Thoracic aorta (tissue), 2 donors: ENCODE data around the gene LCE1C. TPM values are rescaled to one million over a fixed set of nuclear protein-coding genes. Genes with fewer than 3 reads are reported as not detected.

Experiments
- ATAC-seq: fragments of 150-250 bp; one replicate; pipeline ENCODE4 v1.8.0; 2017; ENCODE audit warnings: low read depth; ENCODE audit not compliant: insufficient number of reproducible peaks, low FRiP score
- DNase-seq: peaks from one replicate; pipeline ENCODE4 v3.0.0-alpha.2; 2020; ENCODE audit warnings: low spot score
- H3K27ac ChIP-seq, 2 donors: fragments of 200-600 bp; sonication (generic); 1 replicate in 1 of 2; 2 replicates in 1 of 2; pipeline ENCODE4 v1.5.1; 2016; ENCODE audit warnings: mild to moderate bottlenecking in 2 of 2, moderate library complexity in 2 of 2
- H3K27me3 ChIP-seq: fragments of 200-600 bp; sonication (generic); replicated peaks from 2 replicates; pipeline ENCODE4 v1.6.0; 2016; ENCODE audit warnings: mild to moderate bottlenecking; ENCODE audit not compliant: insufficient read depth
- H3K36me3 ChIP-seq: fragments of 200-600 bp; sonication (generic); one replicate; pipeline ENCODE4 v1.5.1; 2016
- H3K4me1 ChIP-seq, 2 donors: fragments of 200-600 bp; sonication (generic); 1 replicate in 1 of 2; 2 replicates in 1 of 2; pipeline versions ENCODE4 v1.5.1 to v1.6.0; 2016; ENCODE audit warnings: low read depth in 2 of 2, mild to moderate bottlenecking in 1 of 2; ENCODE audit not compliant: control insufficient read depth in 1 of 2
- H3K4me3 ChIP-seq: fragments of 200-600 bp; sonication (generic); 2 replicates; pipeline ENCODE4 v1.5.1; 2016; ENCODE audit warnings: mild to moderate bottlenecking
- H3K9me3 ChIP-seq: fragments of 200-600 bp; sonication (generic); 2 replicates; pipeline ENCODE4 v1.5.1; 2016
- CTCF ChIP-seq: fragments of 200-600 bp; sonication (generic); IDR thresholded peaks from one replicate; pipeline ENCODE4 v1.5.1; 2019; ENCODE audit warnings: antibody characterized with exemption
- total RNA-seq, 2 donors: library from RNA; depleted of rRNA; stranded (reverse); fragments of >200 nt; gene quantifications; one replicate each; pipeline versions ENCODE4 v1.1.0 to v1.2.3, GENCODE V29; 2016

The LCE1C gene
- total RNA-seq, 2 donors from 2014 or later = 2.8 TPM; not detected in 1

DNA sequence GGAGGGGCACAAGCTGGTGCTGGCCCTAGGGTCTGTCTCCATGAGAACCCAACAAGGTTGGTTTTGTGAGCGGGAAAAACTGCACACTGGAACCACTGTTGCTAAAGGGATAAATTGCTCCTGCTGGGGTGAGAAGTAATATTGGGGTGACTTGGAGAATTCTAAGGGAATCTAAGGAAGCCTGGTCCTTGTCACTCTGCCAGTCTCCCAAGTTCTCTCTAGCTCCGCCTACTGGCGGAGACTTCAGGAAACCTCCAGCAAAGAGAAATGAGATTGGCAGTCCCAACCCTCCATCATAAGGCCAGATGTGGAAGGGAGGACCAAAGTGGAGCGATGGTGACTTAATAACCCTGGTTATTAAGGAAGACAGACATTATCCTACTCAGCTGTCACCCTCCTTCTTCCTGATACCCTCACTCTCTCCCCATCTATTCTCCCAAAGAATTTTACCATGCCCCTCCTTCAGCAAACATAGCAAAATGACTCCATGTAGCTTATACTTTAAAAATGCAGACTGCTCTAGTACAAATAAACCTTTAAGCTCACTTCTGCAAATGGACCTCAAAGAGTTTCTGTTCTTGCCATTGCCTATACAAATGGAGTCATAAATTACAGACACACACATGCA is 28.8 kb downstream of the LCE1C start:
- TF ChIP-seq CTCF = no peak
- Histone ChIP-seq H3K36me3 (no peaks in the 10 kb centered on the region), H3K9me3 (no peaks in the 10 kb centered on the region), H3K27ac (no peak overlapping the region), H3K27me3 (no peaks in the 10 kb centered on the region), H3K4me3 (no peak overlapping the region), H3K4me1 (no peaks in the 10 kb centered on the region)
- no peak for DNase-seq
- no peak for ATAC-seq

DNA sequence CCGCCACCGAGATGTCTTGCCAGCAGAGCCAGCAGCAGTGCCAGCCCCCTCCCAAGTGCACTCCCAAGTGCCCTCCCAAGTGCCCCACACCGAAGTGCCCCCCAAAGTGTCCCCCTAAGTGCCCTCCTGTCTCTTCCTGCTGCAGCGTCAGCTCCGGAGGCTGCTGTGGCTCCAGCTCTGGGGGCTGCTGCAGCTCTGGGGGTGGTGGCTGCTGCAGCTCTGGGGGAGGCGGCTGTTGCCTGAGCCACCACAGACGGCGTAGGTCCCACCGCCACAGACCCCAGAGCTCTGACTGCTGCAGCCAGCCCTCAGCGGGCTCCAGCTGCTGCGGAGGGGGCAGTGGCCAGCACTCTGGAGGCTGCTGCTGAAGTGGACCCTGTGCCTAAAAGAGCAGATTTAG is 30.1 kb downstream of the LCE1C start:
- Histone ChIP-seq H3K4me3 (no peak overlapping the region), H3K27ac (no peak overlapping the region), H3K4me1 (no peaks in the 10 kb centered on the region), H3K9me3 (no peaks in the 10 kb centered on the region), H3K36me3 (no peaks in the 10 kb centered on the region), H3K27me3 (no peaks in the 10 kb centered on the region)
- no peak for TF ChIP-seq CTCF
- no peak for ATAC-seq
- no peak for DNase-seq

GRCh38 chr1:152774875-152775274 is 31.6 kb downstream of the LCE1C start, which contains the start of gene LCE1F:
LCE1F (plus strand) TSS chr1:152775140; CDS start chr1:152776372, 1,232 bp downstream.
- DNase-seq (no peak), ATAC-seq (no peak)
- no peaks in the 10 kb centered on the region for H3K36me3 ChIP-seq
- no peaks in the 10 kb centered on the region for H3K4me1 ChIP-seq
- TF ChIP-seq CTCF = no peak
- H3K27me3 ChIP-seq = no peaks in the 10 kb centered on the region
- H3K4me3 ChIP-seq = no peak within 1 kb of the TSS
- H3K9me3 ChIP-seq = no peaks in the 10 kb centered on the region
- H3K27ac ChIP-seq = no peak within 1 kb of the TSS

DNA sequence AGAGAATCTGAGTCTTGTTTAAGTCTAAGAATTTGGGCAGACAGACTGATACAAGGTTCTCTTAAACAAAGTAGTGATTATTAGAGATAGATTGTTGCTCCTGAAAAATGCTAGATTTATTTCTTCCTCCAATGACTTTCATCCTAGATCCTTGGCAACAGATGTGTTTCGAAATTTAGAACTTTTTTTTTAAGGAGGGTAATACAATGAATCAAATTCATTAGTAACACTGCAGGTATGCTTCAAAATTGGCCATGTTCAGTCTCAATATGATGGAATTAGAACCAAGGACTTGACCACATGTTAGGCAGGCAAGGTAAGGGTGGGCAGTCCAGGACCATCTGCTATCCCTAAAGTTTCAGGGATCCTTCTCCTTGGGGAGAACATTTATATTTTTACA is 36.0 kb downstream of the LCE1C start:
- no peak for ATAC-seq
- no peak for TF ChIP-seq CTCF
- DNase-seq = no peak
- no peaks in the 10 kb centered on the region for H3K4me1 ChIP-seq
- no peaks in the 10 kb centered on the region for H3K27me3 ChIP-seq
- no peaks in the 10 kb centered on the region for H3K9me3 ChIP-seq
- H3K4me3 ChIP-seq = no peak overlapping the region
- no peak overlapping the region for H3K27ac ChIP-seq
- H3K36me3 ChIP-seq = no peaks in the 10 kb centered on the region

- Histone ChIP-seq H3K9me3 (no peaks in the 10 kb centered on the region), H3K4me1 (no peaks in the 10 kb centered on the region), H3K27ac (no peak overlapping the region), H3K4me3 (no peak overlapping the region), H3K27me3 (no peaks in the 10 kb centered on the region), H3K36me3 (no peaks in the 10 kb centered on the region)
- DNase-seq (no peak), ATAC-seq (no peak)
- TF ChIP-seq CTCF = no peak
These were observed 37.5 kb downstream of the LCE1C start for GRCh38 chr1:152768847-152769533.
